ENCODE measurements around the gene KCNQ5. TPM values are rescaled to one million over a fixed set of nuclear protein-coding genes. Genes with fewer than 3 reads are reported as not detected.

The KCNQ5 gene
- total RNA-seq, 1 experiment from 2014 or later = 2.0 TPM

- H3K4me3 Mint-ChIP-seq = no peak overlapping the region
Measured at GRCh38 chr6:73024598-73024997, 402.7 kb downstream of the KCNQ5 start.

DNA sequence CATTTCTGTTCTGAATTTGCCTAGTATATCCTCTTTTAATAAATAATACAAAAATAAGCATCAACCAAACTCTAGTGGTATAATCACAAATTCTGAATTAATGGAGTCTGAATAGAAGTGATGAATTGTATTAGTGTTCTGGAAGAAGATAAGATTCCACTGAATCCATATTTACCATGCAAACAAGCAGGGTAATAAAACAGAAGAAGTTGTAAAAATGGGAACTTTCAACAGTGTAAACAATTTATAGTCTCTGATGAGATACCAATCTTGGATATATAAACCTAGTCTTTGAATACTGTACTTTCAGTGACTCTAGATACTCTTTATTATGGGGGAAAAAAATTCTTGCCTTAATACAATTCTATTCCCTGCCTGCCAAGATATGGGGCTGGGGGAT lies 405.8 kb downstream of the KCNQ5 start:
- Mint-ChIP-seq H3K4me1 (peaks cover 34% of the 10 kb centered on the region), H3K36me3 (no peaks in the 10 kb centered on the region), H3K27me3 (ENCODE audit: low read depth) (peaks cover 3% of the 10 kb centered on the region; the same call in 1 of the 2 replicates), H3K9me3 (no peaks in the 10 kb centered on the region), H3K27ac (no peak overlapping the region), H3K4me3 (no peak overlapping the region)
- DNase-seq (ENCODE audit: low spot score) = no peak
- no peak for ATAC-seq
- CTCF ChIA-PET = no interaction called here
- POLR2A ChIA-PET = no interaction called here
- TF ChIP-seq JUN (CRISPR knock-in tag; IDR thresholded peaks at IDR 0.05) (no peak), ZNF423 (CRISPR knock-in tag; IDR thresholded peaks at IDR 0.05) (no peak), TEAD4 (CRISPR knock-in tag; IDR thresholded peaks at IDR 0.05) (no peak), ZNF317 (CRISPR knock-in tag; IDR thresholded peaks at IDR 0.05; ENCODE audit: borderline replicate concordance, low read depth) (no peak), RORB (CRISPR knock-in tag; IDR thresholded peaks at IDR 0.05) (no peak), CBFB (CRISPR knock-in tag; IDR thresholded peaks at IDR 0.05; ENCODE audit: low read depth) (no peak), TP53 (CRISPR knock-in tag; IDR thresholded peaks at IDR 0.05) (no peak), OVOL2 (CRISPR knock-in tag; IDR thresholded peaks at IDR 0.05; ENCODE audit: borderline replicate concordance) (no peak), MYBL2 (CRISPR knock-in tag; IDR thresholded peaks at IDR 0.05) (no peak), CREB1 (CRISPR knock-in tag; IDR thresholded peaks at IDR 0.05) (no peak), GTF2I (CRISPR knock-in tag; conservative IDR thresholded peaks at IDR 0.05) (no peak), TCF7 (CRISPR knock-in tag; IDR thresholded peaks at IDR 0.05; ENCODE audit: low read depth) (no peak)
- TF ChIP-seq, protein P1, sequence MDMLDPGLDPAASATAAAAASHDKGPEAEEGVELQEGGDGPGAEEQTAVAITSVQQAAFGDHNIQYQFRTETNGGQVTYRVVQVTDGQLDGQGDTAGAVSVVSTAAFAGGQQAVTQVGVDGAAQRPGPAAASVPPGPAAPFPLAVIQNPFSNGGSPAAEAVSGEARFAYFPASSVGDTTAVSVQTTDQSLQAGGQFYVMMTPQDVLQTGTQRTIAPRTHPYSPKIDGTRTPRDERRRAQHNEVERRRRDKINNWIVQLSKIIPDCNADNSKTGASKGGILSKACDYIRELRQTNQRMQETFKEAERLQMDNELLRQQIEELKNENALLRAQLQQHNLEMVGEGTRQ (CRISPR knock-in tag; IDR thresholded peaks at IDR 0.05) = no peak
- TF ChIP-seq, protein P2, sequence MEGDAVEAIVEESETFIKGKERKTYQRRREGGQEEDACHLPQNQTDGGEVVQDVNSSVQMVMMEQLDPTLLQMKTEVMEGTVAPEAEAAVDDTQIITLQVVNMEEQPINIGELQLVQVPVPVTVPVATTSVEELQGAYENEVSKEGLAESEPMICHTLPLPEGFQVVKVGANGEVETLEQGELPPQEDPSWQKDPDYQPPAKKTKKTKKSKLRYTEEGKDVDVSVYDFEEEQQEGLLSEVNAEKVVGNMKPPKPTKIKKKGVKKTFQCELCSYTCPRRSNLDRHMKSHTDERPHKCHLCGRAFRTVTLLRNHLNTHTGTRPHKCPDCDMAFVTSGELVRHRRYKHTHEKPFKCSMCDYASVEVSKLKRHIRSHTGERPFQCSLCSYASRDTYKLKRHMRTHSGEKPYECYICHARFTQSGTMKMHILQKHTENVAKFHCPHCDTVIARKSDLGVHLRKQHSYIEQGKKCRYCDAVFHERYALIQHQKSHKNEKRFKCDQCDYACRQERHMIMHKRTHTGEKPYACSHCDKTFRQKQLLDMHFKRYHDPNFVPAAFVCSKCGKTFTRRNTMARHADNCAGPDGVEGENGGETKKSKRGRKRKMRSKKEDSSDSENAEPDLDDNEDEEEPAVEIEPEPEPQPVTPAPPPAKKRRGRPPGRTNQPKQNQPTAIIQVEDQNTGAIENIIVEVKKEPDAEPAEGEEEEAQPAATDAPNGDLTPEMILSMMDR (IDR thresholded peaks at IDR 0.05) = no peak

More at GRCh38 chr6:73024598-73024997, 402.7 kb downstream of the KCNQ5 start:
- ATAC-seq (no peak), DNase-seq (ENCODE audit: low spot score) (no peak)
- Mint-ChIP-seq H3K9me3 (no peaks in the 10 kb centered on the region), H3K27me3 (ENCODE audit: low read depth) (peaks cover 3% of the 10 kb centered on the region; the same call in 1 of the 2 replicates), H3K27ac (no peak overlapping the region), H3K36me3 (no peaks in the 10 kb centered on the region), H3K4me1 (peaks cover 24% of the 10 kb centered on the region)
- TF ChIP-seq ATF1 (CRISPR knock-in tag; IDR thresholded peaks at IDR 0.05) (no peak), RORB (CRISPR knock-in tag; IDR thresholded peaks at IDR 0.05) (no peak), AR (CRISPR knock-in tag; IDR thresholded peaks at IDR 0.05) (no peak), NR1H2 (CRISPR knock-in tag; IDR thresholded peaks at IDR 0.05) (no peak), ELF4 (CRISPR knock-in tag; IDR thresholded peaks at IDR 0.05; ENCODE audit: low read depth) (no peak), NFYB (CRISPR knock-in tag; conservative IDR thresholded peaks at IDR 0.05; ENCODE audit: low read depth) (no peak), ZBTB21 (CRISPR knock-in tag; IDR thresholded peaks at IDR 0.05; ENCODE audit: borderline replicate concordance) (no peak), TP53 (CRISPR knock-in tag; IDR thresholded peaks at IDR 0.05) (no peak), ZNF232 (CRISPR knock-in tag; IDR thresholded peaks at IDR 0.05) (no peak), FOXK1 (CRISPR knock-in tag; IDR thresholded peaks at IDR 0.05) (no peak), NFE2L1 (CRISPR knock-in tag; IDR thresholded peaks at IDR 0.05) (no peak), MYBL2 (CRISPR knock-in tag; IDR thresholded peaks at IDR 0.05) (no peak), KAT7 (CRISPR knock-in tag; IDR thresholded peaks at IDR 0.05; ENCODE audit: borderline replicate concordance) (no peak)
- TF ChIP-seq, protein P3, sequence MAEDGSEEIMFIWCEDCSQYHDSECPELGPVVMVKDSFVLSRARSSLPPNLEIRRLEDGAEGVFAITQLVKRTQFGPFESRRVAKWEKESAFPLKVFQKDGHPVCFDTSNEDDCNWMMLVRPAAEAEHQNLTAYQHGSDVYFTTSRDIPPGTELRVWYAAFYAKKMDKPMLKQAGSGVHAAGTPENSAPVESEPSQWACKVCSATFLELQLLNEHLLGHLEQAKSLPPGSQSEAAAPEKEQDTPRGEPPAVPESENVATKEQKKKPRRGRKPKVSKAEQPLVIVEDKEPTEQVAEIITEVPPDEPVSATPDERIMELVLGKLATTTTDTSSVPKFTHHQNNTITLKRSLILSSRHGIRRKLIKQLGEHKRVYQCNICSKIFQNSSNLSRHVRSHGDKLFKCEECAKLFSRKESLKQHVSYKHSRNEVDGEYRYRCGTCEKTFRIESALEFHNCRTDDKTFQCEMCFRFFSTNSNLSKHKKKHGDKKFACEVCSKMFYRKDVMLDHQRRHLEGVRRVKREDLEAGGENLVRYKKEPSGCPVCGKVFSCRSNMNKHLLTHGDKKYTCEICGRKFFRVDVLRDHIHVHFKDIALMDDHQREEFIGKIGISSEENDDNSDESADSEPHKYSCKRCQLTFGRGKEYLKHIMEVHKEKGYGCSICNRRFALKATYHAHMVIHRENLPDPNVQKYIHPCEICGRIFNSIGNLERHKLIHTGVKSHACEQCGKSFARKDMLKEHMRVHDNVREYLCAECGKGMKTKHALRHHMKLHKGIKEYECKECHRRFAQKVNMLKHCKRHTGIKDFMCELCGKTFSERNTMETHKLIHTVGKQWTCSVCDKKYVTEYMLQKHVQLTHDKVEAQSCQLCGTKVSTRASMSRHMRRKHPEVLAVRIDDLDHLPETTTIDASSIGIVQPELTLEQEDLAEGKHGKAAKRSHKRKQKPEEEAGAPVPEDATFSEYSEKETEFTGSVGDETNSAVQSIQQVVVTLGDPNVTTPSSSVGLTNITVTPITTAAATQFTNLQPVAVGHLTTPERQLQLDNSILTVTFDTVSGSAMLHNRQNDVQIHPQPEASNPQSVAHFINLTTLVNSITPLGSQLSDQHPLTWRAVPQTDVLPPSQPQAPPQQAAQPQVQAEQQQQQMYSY (CRISPR knock-in tag; IDR thresholded peaks at IDR 0.05) = no peak
- ChIA-PET CTCF (no interaction called here), POLR2A (no interaction called here)

All from WTC11 (cell line).